CD1c-positive myeloid dendritic cell (primary cell): Measurements from ENCODE around the gene SHOC2.
"Not testable (repeated sequence)": the region's sequence is repeated elsewhere in the genome, so short reads cannot be mapped to it uniquely, and the experiment has no call there.

ENCODE experiments used
- DNase-seq: peaks from one replicate; pipeline ENCODE4 v3.0.0-alpha.2; 2016; ENCODE audit errors: extremely low spot score

Gene SHOC2

DNA sequence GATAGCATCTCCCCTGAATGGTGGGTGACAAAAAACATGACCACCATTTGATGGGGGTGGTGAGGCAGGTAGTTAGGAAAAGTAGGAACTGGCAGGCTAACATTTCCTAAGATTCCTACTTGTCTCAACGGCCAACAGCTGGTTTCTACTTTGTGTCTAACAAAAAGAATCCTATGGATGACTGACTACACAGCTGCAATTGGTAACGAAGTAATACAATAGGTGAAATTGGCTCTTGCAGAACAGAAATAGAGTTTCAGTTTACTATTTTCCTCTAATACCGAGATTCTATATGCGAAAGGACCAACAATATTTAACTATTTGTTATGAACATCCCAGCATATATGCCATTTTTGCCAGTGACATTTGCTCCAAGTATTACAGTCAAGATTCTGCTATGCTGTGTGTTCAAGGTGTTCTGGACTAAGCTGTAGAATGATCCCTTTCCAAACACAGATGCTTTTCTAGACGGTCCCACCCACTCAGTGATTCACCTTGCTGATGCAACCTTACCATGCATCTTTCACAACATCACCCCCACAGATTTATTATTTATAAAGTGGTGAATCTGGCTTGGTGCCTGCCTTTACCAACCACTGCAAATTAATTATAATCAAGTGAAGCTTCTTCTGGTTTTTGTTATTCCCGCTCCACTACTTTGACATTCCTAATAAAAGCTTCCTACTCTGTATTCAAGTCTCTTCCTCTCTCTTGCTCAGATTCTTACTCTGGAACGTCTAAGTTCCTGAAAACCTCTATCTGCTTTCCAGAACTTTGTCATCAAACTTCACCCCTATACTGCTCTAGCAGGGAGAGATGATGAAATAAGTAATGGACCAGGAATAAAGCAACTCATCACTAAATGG is 17.2 kb upstream of the SHOC2 start:
- DNase-seq: peak; percentile 13

GRCh38 chr10:110903280-110904278 is 15.8 kb upstream of the SHOC2 start:
- DNase-seq: no peak

DNA sequence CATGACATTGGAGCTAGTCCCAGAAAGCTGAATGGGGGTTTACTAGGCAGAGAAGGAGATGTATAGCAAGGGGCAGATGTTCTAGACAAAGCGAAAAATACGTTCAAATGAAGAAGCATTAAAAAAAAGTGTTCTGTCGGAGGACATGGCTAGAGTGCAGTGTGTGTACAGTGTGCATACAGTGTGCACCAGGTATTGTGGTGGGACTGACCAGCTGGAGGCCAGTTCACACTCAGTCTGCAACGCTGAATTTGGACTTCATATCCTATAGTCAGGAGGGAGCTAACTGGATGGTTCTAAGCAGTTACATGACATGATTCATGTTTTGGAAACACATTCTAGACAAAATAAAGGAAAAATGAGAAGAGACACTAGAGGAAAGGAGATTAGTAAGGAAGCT is 9.3 kb upstream of the SHOC2 start:
- DNase-seq: no peak

- DNase-seq: no peak
Measured at GRCh38 chr10:110912374-110912773, 7.0 kb upstream of the SHOC2 start.

DNA sequence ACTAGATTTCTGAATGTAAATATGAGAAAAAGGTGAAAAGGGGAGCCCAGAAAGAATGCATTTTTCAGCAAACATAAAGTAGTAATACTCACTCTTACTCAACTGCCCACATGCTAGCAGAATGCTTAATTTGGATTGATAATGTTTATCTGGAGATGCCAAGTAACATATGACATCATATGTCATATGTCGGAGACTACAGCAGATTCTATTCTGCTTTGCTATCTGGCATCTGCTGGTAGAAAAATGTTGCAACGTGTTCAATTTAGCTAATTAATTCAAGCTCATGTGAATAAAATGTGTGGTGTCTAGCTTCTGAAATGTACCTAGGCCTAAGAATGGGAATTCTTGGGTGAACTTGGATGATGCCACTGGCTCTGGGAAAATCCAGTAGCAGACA is 5.0 kb upstream of the SHOC2 start:
- DNase-seq: no peak

DNA sequence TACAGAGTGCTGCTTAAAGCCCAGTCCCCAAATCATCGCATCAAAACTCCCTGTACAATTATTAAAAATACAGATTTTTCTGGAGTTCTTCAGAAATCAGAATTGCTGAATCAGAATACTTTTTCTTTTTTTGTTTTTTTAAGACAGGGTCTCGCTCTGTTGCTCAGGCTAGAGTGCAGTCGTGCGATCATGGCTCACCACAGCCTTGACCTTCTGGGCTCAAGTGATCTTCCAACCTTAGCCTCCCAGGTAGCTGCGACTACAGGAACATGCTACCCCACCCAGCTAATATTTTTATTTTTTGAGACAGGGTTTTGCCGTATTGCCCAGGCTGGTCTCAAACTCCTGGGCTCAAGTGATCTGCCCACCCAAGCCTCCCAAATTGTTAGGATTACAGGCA is 4.4 kb upstream of the SHOC2 start:
- no peak for DNase-seq

DNA sequence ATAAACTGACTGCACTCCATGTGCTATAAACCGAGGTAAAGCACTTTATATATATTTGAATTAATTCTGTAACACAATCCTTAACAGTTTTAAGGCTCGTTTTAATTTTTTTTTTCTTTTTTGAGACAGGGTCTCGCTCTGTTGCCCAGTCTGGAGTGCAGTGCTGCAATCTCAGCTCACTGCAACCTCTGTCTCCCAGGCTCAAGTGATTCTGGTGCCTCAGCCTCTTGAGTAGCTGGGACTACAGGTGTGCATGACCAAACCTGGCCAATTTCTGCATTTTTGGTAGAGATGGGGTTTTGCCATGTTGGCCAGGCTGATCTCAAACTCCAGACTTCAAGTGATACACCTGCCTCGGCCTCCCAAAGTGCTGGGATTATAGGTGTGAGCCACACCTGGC is 3.8 kb upstream of the SHOC2 start:
- not testable (repeated sequence) for DNase-seq

- no peak for DNase-seq
Measured at GRCh38 chr10:110916554-110917346, 2.7 kb upstream of the SHOC2 start.

DNA sequence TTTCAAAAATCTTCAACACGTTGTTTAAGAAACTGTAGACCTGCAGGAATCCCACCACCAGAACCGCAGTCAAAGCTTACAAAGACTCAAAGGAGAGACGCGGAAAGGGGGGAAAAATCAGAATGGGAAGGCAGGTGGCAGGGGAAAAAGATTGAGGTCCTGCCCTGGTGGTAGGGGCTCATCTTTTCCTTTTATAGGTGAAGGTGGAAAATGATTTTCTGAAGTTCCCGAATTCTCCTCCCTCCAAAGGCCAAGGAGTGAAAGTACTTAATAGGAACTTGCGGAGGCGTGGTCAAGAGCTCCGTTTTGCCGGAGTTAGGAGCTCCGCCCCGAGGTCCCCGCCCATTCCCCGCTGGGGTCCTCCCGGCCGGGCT is 1.1 kb upstream of the SHOC2 start:
- peak; percentile 96 for DNase-seq

DNA sequence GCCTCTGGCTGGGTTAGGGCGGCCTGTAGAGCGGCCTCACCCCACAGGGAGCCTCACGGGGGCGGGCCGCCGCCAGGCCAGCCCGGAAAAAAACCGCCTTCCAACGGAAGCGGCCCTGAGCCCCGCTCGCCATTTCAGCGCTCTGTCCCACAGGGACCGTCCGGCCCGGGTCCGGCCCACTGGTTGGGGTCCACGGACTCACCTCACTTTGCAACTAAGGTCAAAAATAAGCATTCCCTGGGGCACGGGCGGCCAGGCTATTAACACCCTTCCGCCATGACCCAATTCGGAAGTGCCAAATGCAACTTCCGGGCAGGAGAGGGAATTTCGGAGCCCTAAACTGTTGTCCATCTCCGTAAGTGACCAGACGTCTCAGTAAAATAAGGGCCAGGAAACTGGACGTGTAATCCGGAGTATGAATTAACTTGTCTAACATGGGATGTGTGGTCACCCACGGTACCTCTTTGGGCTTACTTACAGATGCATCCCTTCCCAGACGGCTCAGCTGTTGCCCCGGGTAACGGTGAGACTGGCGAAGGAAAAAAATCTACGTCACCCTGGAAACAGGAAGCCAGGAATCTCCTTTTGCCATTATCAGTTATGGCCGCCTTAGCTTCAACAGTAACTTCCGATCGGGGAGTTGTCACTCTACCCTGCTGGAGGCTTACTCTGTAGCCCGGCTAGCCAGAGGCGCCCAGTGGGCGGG is 608 bp upstream of the SHOC2 start, which contains the start of gene BBIP1:
TSS of gene BBIP1 (minus strand) at position 538 of the 706 bp plus-strand sequence. CDS start 1,023 bp downstream, outside the sequence.
- DNase-seq: peak; percentile 100

DNA sequence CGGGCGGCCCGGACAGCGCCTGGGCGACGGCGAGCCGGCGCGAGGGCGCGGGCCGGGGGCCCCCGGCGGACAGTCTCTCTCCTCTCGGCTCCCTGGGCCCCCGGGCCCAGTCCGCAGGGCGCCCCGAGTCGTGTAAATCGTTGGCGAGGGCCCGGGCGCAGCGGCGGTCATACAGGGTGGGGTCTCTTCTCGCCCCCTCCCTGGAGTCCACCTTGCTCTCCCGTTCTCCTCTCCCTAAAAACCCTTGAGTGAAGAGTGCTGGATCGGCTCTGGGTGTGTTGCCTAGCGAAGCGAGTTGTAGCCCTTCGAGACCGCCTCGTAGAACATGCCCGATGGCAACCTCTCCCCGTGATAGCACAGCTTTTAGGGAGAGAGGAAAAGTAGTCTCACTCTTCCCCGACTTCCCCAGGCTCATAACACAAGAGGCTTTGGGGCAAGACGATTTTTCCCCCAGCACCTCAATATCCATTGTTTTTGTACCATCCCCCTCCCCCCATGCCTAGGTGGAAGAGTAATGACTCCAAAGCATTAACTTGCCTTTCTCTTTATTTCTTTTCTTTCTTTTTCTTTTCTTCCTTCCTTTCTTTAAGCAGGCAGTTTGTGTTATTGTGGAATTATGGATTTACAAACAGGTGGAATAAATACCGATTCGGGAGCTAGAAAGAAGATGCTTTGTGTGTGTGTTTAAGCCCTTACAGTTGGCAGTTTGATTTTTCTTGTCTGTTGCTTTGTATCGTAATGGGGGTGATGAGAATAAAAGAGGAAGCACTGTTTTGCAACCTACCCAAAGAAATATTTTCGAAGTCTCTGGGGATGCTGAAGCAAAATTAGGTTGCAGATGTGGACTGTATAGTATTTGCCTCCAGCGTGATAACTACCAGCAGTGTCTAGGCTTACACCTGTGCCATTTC is 822 bp downstream of the SHOC2 start:
- peak; percentile 63 for DNase-seq

DNA sequence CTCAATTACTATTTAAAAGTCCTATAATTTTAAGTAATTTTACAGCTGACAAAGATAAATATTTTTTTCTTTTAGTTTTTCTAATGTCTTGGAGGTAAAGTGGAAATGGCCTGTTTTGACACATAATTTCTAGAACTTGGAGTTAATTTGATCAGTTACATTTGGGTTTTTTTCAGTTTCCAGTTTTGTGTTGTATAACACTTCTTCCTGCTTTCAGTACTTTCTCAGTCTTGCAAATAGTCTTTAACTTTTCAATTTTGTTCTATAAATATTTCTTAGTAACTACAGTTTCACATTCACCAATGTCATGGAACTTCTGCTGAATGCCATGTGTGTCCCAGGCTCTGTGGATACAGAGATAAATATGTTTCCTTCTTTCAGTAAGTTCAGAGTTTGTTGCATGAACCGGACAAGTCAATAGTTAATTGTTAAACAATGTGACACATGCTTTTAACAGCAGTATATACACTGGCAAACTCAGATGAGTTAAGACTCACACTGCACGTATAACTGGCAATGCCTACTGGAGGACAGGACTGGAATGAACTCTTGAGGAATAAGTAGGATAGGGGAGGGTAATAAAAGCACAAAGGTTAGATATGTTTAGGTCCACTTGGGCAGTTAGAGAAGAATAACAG is 4.6 kb downstream of the SHOC2 start:
- no peak for DNase-seq

DNA sequence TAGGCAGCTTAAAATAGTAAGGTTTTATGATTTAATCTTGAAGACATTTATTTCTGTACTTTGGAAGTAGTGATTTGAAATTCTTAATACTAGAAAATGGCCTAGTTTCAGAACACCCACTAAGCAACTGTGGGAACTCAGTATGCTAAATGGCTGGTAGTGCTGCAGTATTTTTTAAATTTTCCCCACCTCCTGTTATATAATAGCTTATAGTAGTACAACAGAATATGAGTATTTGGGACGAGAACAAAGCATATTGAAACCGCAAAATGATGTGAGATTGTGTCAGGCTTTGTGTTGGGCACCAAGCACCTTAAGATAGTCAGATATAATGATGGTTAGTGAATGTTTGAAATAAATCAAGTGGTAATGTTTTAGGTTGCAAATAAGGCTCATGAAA is 8.1 kb downstream of the SHOC2 start:
- no peak for DNase-seq

- peak; percentile 8 for DNase-seq
Measured at GRCh38 chr10:110931769-110932381, 12.5 kb downstream of the SHOC2 start.

- no peak for DNase-seq
Measured at GRCh38 chr10:110932505-110933180, 13.2 kb downstream of the SHOC2 start.

- no peak for DNase-seq
Measured at GRCh38 chr10:110936757-110937156, 17.4 kb downstream of the SHOC2 start.

DNA sequence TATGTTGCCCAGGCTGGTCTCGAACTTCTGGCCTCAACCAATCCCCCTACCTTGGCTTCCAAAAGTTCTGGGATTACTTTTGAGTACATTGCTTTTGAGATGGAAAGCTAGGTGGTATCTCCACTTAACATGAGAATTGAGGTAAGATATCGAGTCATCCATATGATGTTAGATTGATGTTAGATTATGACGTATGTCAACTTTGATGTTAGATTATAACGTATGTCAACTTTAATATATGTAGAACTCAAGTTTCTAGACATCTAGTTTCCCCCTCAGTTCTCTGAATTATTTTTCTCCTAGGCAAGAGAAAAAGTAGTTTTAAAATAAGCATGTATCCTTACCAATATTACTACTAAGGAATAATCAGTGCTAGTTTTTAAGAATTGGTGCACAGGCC is 20.0 kb downstream of the SHOC2 start:
- no peak for DNase-seq

- DNase-seq: no peak
Measured at GRCh38 chr10:110944792-110945396, 25.5 kb downstream of the SHOC2 start.
